K562 (cell line): ENCODE measurements around the gene MEF2D. TPM values are rescaled to one million over a fixed set of nuclear protein-coding genes. Genes with fewer than 3 reads are reported as not detected.
A peak's percentile ranks its signal among the peaks of the same experiment; 100 is the strongest.

Experiments used
- CREB5 ChIP-seq: fragments of 250-450 bp; sonication (Bioruptor Pico); IDR thresholded peaks from 2 replicates; pipeline ENCODE4 v1.5.0; 2020; ENCODE audit warnings: mild to moderate bottlenecking
- ETS2 ChIP-seq: IDR thresholded peaks from 2 replicates; pipeline ENCODE4 v1.6.1; 2016; ENCODE audit warnings: borderline replicate concordance, missing genetic modification characterization, mild to moderate bottlenecking, moderate library complexity, missing compliant biosample characterization; ENCODE audit not compliant: poor library complexity, severe bottlenecking
- L3MBTL2 ChIP-seq: fragments of 450-650 bp; IDR thresholded peaks from 2 replicates; pipeline ENCODE4 v1.6.1; 2016; ENCODE audit warnings: mild to moderate bottlenecking, moderate library complexity
- MXI1 ChIP-seq: IDR thresholded peaks from 2 replicates; pipeline ENCODE4 v1.6.1; 2011; ENCODE audit warnings: low read depth, mild to moderate bottlenecking, improper control_type of control experiment, low read length
- PKNOX1 ChIP-seq: fragments of 450-650 bp; IDR thresholded peaks from 2 replicates; pipeline ENCODE4 v1.6.1; 2016
- SRF ChIP-seq, 2 experiments: fragments of 250-450, 450-650 bp in 1 of 2; sonication (Bioruptor Pico) in 1 of 2; sonication (generic) in 1 of 2; formaldehyde crosslinking; IDR thresholded peaks; 2 replicates each; pipeline versions ENCODE4 v1.5.0 to v1.5.1; 2020 to 2022; ENCODE audit warnings: mild to moderate bottlenecking in 1 of 2, missing genetic modification reagents in 1 of 2
- TBP ChIP-seq: optimal IDR thresholded peaks from 2 replicates; pipeline ENCODE3; 2011; ENCODE audit warnings: low read depth, low read length, improper control_type of control experiment
- TFE3 ChIP-seq: fragments of 450-650 bp; formaldehyde crosslinking; IDR thresholded peaks from 2 replicates; pipeline ENCODE4 v1.4.0; 2020; ENCODE audit warnings: mild to moderate bottlenecking, mixed read lengths
- THAP7 ChIP-seq: fragments of 250-450 bp; sonication (Bioruptor Pico); IDR thresholded peaks from 2 replicates; pipeline ENCODE4 v1.5.0; 2021
- TRIM28 ChIP-seq: fragments of 450-650 bp; IDR thresholded peaks from 2 replicates; pipeline ENCODE4 v1.6.1; 2017
- ZKSCAN8 ChIP-seq: fragments of 200-800 bp; sonication (Bioruptor generic); IDR thresholded peaks from 2 replicates; pipeline ENCODE4 v1.6.1; 2016; ENCODE audit warnings: missing genetic modification characterization, missing compliant biosample characterization
- ZNF41 ChIP-seq: fragments of 250-450 bp; sonication (Bioruptor Pico); conservative IDR thresholded peaks from 2 replicates; pipeline ENCODE4 v1.4.0; 2020; ENCODE audit warnings: mild to moderate bottlenecking
- ZNF586 ChIP-seq: fragments of 450-650 bp; formaldehyde crosslinking; conservative IDR thresholded peaks from 2 replicates; pipeline ENCODE4 v1.4.0; 2020; ENCODE audit warnings: mild to moderate bottlenecking, moderate library complexity
- ZNF707 ChIP-seq: fragments of 250-450 bp; sonication (Bioruptor Pico); conservative IDR thresholded peaks from 2 replicates; pipeline ENCODE4 v1.8.0; 2022; ENCODE audit warnings: inconsistent platforms, mild to moderate bottlenecking, moderate library complexity
- ZNF785 ChIP-seq: fragments of 250-450 bp; sonication (Bioruptor Pico); IDR thresholded peaks from 2 replicates; pipeline ENCODE4 v1.4.0; 2020; ENCODE audit warnings: mild to moderate bottlenecking
- polyA plus RNA-seq, 8 experiments: library from polyadenylated mRNA; depleted of rRNA in 4 of 8; stranded (reverse) in 5 of 8; unstranded in 3 of 8; fragments of >200 nt; fragmentation: Nextera tagmentation in 2 of 8; fragmentation: Illumina TruSeq in 1 of 8; extraction: Ambion mirVana in 2 of 8; extraction: Trizol in 1 of 8; gene quantifications; 2 replicates each; pipeline versions ENCODE4 v1.2.1 to v1.2.3, GENCODE V29; 2011 to 2014; ENCODE audit warnings: inconsistent platforms in 1 of 8, missing spikeins in 1 of 8
- total RNA-seq, 7 experiments: library from RNA; depleted of rRNA in 6 of 7; stranded (reverse); fragments of >200 nt in 6 of 7; fragmentation: Illumina TruSeq in 2 of 7; extraction: Trizol in 2 of 7; gene quantifications; 2 replicates each; pipeline versions ENCODE4 v1.2.1 to v1.2.3, GENCODE V29; 2011 to 2021; ENCODE audit warnings: low replicate concordance in 1 of 7
- TF ChIP-seq, protein P1 (sequence below): fragments of 150-350 bp; conservative IDR thresholded peaks from 2 replicates; pipeline ENCODE4 v1.6.1; 2014; ENCODE audit warnings: low read length
- TF ChIP-seq, protein P2 (sequence below): sonication (generic); formaldehyde crosslinking; IDR thresholded peaks from 2 replicates; pipeline ENCODE4 v1.8.1; 2023; ENCODE audit warnings: mild to moderate bottlenecking, missing genetic modification reagents, moderate library complexity
- TF ChIP-seq, protein P3 (sequence below): conservative IDR thresholded peaks from 2 replicates; pipeline ENCODE4 v1.6.1; 2011; ENCODE audit warnings: low read depth, mild to moderate bottlenecking, low read length; ENCODE audit not compliant: control insufficient read depth

MEF2D gene
- total and polyA plus RNA-seq, 9 of the 15 experiments (the other 6 are each of a cell fraction or from before 2014, with no cell fraction given): 0.10 to 19.5 (median 2.6) TPM

GRCh38 chr1:156516821-156517220 is 16.2 kb upstream of the MEF2D start (continued):
- TF ChIP-seq CREB5 (CRISPR knock-in tag) (no peak), ZNF785 (CRISPR knock-in tag) (no peak), ZNF586 (CRISPR knock-in tag) (no peak), MXI1 (no peak), PKNOX1 (peak; percentile 47; the same call in 1 of the 2 replicates), L3MBTL2 (no peak), ZNF707 (no peak), ZKSCAN8 (CRISPR knock-in tag) (no peak), THAP7 (no peak), TBP (no peak), SRF (CRISPR knock-in tag; IDR thresholded peaks at IDR 0.05) (no peak), ZNF41 (CRISPR knock-in tag) (no peak), TFE3 (no peak), TRIM28 (no peak), ETS2 (tag) (no peak)
- TF ChIP-seq, protein P1, sequence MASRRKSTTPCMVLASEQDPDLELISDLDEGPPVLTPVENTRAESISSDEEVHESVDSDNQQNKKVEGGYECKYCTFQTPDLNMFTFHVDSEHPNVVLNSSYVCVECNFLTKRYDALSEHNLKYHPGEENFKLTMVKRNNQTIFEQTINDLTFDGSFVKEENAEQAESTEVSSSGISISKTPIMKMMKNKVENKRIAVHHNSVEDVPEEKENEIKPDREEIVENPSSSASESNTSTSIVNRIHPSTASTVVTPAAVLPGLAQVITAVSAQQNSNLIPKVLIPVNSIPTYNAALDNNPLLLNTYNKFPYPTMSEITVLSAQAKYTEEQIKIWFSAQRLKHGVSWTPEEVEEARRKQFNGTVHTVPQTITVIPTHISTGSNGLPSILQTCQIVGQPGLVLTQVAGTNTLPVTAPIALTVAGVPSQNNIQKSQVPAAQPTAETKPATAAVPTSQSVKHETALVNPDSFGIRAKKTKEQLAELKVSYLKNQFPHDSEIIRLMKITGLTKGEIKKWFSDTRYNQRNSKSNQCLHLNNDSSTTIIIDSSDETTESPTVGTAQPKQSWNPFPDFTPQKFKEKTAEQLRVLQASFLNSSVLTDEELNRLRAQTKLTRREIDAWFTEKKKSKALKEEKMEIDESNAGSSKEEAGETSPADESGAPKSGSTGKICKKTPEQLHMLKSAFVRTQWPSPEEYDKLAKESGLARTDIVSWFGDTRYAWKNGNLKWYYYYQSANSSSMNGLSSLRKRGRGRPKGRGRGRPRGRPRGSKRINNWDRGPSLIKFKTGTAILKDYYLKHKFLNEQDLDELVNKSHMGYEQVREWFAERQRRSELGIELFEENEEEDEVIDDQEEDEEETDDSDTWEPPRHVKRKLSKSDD: no peak
- TF ChIP-seq, protein P2, sequence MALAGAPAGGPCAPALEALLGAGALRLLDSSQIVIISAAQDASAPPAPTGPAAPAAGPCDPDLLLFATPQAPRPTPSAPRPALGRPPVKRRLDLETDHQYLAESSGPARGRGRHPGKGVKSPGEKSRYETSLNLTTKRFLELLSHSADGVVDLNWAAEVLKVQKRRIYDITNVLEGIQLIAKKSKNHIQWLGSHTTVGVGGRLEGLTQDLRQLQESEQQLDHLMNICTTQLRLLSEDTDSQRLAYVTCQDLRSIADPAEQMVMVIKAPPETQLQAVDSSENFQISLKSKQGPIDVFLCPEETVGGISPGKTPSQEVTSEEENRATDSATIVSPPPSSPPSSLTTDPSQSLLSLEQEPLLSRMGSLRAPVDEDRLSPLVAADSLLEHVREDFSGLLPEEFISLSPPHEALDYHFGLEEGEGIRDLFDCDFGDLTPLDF (CRISPR knock-in tag): no peak
- TF ChIP-seq, protein P3, sequence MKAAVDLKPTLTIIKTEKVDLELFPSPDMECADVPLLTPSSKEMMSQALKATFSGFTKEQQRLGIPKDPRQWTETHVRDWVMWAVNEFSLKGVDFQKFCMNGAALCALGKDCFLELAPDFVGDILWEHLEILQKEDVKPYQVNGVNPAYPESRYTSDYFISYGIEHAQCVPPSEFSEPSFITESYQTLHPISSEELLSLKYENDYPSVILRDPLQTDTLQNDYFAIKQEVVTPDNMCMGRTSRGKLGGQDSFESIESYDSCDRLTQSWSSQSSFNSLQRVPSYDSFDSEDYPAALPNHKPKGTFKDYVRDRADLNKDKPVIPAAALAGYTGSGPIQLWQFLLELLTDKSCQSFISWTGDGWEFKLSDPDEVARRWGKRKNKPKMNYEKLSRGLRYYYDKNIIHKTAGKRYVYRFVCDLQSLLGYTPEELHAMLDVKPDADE: no peak
